Fibroblast of lung (primary cell): ENCODE measurements around the gene NTNG1. TPM values are rescaled to one million over a fixed set of nuclear protein-coding genes. Genes with fewer than 3 reads are reported as not detected.
"Not testable (repeated sequence)": the region's sequence is repeated elsewhere in the genome, so short reads cannot be mapped to it uniquely, and the experiment has no call there.

Experiments
- DNase-seq, 2 donors: peaks; one replicate each; pipeline versions ENCODE4 v3.0.0 to v3.0.0-alpha.2; 2010; ENCODE audit warnings: low read depth in 2 of 2
- H2AFZ ChIP-seq: 2 replicates; pipeline ENCODE4 v1.5.1; 2012; ENCODE audit warnings: low read length, control low read depth, inconsistent platforms
- H3K27ac ChIP-seq: 2 replicates; pipeline ENCODE4 v1.5.1; 2011; ENCODE audit warnings: low read length, control low read depth; ENCODE audit not compliant: insufficient read depth
- H3K27me3 ChIP-seq: 2 replicates; pipeline ENCODE4 v1.5.1; 2011; ENCODE audit warnings: mild to moderate bottlenecking, low read length; ENCODE audit not compliant: control insufficient read depth, insufficient read depth
- H3K36me3 ChIP-seq: 2 replicates; pipeline ENCODE4 v1.5.1; 2011; ENCODE audit warnings: low read length; ENCODE audit not compliant: control insufficient read depth, insufficient read depth
- H3K4me1 ChIP-seq: 2 replicates; pipeline ENCODE4 v1.5.1; 2011; ENCODE audit warnings: low read length; ENCODE audit not compliant: control insufficient read depth, insufficient read depth; ENCODE audit errors: extremely low read depth
- H3K4me2 ChIP-seq: 2 replicates; pipeline ENCODE4 v1.5.1; 2011; ENCODE audit warnings: low read length, control low read depth; ENCODE audit not compliant: insufficient read depth; ENCODE audit errors: extremely low read depth
- H3K4me3 ChIP-seq, 4 experiments: fragments of 200-600 bp in 1 of 4; sonication (generic) in 1 of 4; replicated peaks in 1 of 4; 2 replicates each; pipeline ENCODE4 v1.5.1; 2011 to 2016; ENCODE audit warnings: low read length in 4 of 4, low read depth in 3 of 4, mild to moderate bottlenecking in 3 of 4, control low read depth in 2 of 4, inconsistent platforms in 1 of 4, mixed read lengths in 1 of 4; ENCODE audit not compliant: insufficient read depth in 1 of 4; ENCODE audit errors: control extremely low read depth in 1 of 4
- H3K79me2 ChIP-seq: 2 replicates; pipeline ENCODE4 v1.5.1; 2012; ENCODE audit warnings: mild to moderate bottlenecking, low read length, inconsistent platforms; ENCODE audit not compliant: control insufficient read depth, insufficient read depth
- H3K9ac ChIP-seq: 2 replicates; pipeline ENCODE4 v1.5.1; 2011; ENCODE audit warnings: mild to moderate bottlenecking, low read length, control low read depth; ENCODE audit not compliant: insufficient read depth
- H3K9me3 ChIP-seq: 2 replicates; pipeline ENCODE4 v1.5.1; 2012; ENCODE audit warnings: low read depth, low read length; ENCODE audit not compliant: control insufficient read depth, insufficient read depth
- H4K20me1 ChIP-seq: 2 replicates; pipeline ENCODE4 v1.5.1; 2011; ENCODE audit warnings: low read length; ENCODE audit not compliant: control insufficient read depth, insufficient read depth; ENCODE audit errors: extremely low read depth
- EZH2 ChIP-seq: IDR thresholded peaks from 2 replicates; pipeline ENCODE4 v1.5.1; 2012; ENCODE audit warnings: low read length, control low read depth, mild to moderate bottlenecking; ENCODE audit errors: missing control alignments
- polyA plus RNA-seq, 2 donors: library from polyadenylated mRNA; depleted of rRNA in 1 of 2; stranded (reverse) in 1 of 2; unstranded in 1 of 2; fragments of >200 nt; gene quantifications; 2 replicates each; pipeline ENCODE4 v1.2.1, GENCODE V29; 2011 to 2012; ENCODE audit warnings: missing spikeins in 1 of 2
- total RNA-seq: library from RNA; depleted of rRNA; stranded (reverse); fragments of >200 nt; gene quantifications from 2 replicates; pipeline ENCODE4 v1.2.1, GENCODE V29; 2014
- TF ChIP-seq, protein P1 (sequence below), 2 donors: IDR thresholded peaks in 1 of 2; conservative IDR thresholded peaks in 1 of 2; 1 replicate in 1 of 2; 2 replicates in 1 of 2; pipeline ENCODE4 v1.5.1; 2011 to 2012; ENCODE audit warnings: low read length in 2 of 2, control low read depth in 1 of 2, inconsistent platforms in 1 of 2, low read depth in 1 of 2, mild to moderate bottlenecking in 1 of 2

The NTNG1 gene
- total and polyA plus RNA-seq, 2 donors (not counting 1 experiment from before 2014, with no cell fraction given): 0.82 to 8.6 TPM

DNA sequence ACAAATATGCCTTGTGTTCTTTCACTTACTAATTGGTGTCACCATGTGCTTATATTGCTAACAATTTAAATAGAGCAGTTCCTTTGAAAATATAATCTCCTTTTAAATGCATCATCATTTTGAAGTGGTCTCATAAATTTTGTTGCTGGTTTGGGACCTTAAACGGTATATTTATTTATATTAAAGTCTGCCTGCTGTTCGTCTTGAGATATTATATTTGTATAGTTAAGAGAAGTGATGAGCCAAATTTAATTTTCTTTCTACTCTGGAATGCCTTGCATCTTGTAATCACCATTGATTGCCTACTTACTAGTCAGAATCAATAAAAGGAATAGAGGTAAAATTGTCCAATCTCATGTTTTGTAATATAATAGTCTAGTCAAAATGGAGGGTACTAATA is 91.6 kb downstream of the NTNG1 start:
- Histone ChIP-seq H3K36me3 (no peaks in the 10 kb centered on the region), H3K4me1 (no peaks in the 10 kb centered on the region), H2AFZ (no peak overlapping the region), H3K4me2 (no peak overlapping the region), H3K79me2 (no peaks in the 10 kb centered on the region), H3K4me3 (no peak overlapping the region), H3K27me3 (no peaks in the 10 kb centered on the region), H4K20me1 (no peaks in the 10 kb centered on the region), H3K27ac (no peak overlapping the region), H3K9me3 (no peaks in the 10 kb centered on the region), H3K9ac (no peak overlapping the region)
- no peak for TF ChIP-seq EZH2
- TF ChIP-seq, protein P1, sequence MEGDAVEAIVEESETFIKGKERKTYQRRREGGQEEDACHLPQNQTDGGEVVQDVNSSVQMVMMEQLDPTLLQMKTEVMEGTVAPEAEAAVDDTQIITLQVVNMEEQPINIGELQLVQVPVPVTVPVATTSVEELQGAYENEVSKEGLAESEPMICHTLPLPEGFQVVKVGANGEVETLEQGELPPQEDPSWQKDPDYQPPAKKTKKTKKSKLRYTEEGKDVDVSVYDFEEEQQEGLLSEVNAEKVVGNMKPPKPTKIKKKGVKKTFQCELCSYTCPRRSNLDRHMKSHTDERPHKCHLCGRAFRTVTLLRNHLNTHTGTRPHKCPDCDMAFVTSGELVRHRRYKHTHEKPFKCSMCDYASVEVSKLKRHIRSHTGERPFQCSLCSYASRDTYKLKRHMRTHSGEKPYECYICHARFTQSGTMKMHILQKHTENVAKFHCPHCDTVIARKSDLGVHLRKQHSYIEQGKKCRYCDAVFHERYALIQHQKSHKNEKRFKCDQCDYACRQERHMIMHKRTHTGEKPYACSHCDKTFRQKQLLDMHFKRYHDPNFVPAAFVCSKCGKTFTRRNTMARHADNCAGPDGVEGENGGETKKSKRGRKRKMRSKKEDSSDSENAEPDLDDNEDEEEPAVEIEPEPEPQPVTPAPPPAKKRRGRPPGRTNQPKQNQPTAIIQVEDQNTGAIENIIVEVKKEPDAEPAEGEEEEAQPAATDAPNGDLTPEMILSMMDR (conservative IDR thresholded peaks at IDR 0.05 in 1 of 2, IDR thresholded peaks at IDR 0.05 in 1 of 2; ENCODE audit: low read depth in 1 of 2, low read length in 2 of 2): no peak
- DNase-seq: no peak

DNA sequence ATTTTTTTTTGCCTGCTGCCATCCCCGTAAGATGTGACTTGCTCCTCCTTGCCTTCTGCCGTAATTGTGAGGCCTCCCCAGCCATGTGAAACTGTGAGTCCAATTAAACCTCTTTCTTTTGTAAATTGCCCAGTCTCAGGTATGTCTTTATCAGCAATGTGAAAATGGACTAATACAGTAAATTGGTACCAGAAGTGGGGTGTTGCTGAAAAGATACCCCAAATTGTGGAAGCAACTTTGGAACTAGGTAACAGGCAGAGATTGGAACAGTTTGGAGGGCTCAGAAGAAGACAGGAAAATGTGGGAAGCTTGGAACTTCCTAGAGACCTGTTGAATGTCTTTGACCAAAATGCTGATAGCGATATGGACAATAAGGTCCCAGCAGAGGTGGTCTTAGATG is 95.9 kb downstream of the NTNG1 start:
- not testable (repeated sequence) for H3K4me1 ChIP-seq, H2AFZ ChIP-seq, H3K27me3 ChIP-seq, H3K9me3 ChIP-seq, H3K9ac ChIP-seq, H3K36me3 ChIP-seq, DNase-seq, H3K4me2 ChIP-seq, H3K27ac ChIP-seq, H3K4me3 ChIP-seq, H3K79me2 ChIP-seq, H4K20me1 ChIP-seq

DNA sequence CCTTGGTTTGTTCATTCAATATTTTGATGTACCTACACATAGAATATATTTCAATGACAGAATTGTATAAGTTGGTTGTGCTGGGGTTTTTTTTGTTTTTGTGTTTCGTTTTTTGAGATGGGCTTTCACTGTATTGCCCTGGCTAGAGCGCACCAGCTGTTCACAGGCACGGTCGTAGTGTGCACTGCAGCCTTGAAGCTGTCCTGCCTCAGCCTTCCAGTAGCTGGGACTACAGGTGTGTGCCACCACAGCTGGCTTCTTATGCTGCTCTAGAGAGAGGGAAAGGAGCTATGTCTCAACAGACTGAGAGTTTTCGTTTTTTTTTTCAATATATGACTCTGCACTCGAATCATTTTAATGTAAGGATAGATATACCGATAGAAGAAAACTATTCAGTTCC is 102.6 kb downstream of the NTNG1 start:
- Histone ChIP-seq H3K4me3 (no peak overlapping the region), H3K4me2 (no peak overlapping the region), H3K27ac (no peak overlapping the region), H3K9me3 (no peaks in the 10 kb centered on the region), H3K9ac (no peak overlapping the region), H2AFZ (no peak overlapping the region), H3K27me3 (no peaks in the 10 kb centered on the region), H3K36me3 (no peaks in the 10 kb centered on the region), H3K4me1 (no peaks in the 10 kb centered on the region), H3K79me2 (no peaks in the 10 kb centered on the region), H4K20me1 (no peaks in the 10 kb centered on the region)
- TF ChIP-seq EZH2: no peak
- TF ChIP-seq, protein P1 (conservative IDR thresholded peaks at IDR 0.05 in 1 of 2, IDR thresholded peaks at IDR 0.05 in 1 of 2; ENCODE audit: low read depth in 1 of 2, low read length in 2 of 2): no peak
- DNase-seq: no peak
